Ramos (cell line): ENCODE measurements around the gene COX5B.

Experiments
- in situ Hi-C: fragments of 300-500 bp; cut with MboI; formaldehyde crosslinking; loops from one replicate; pipeline ENCODE4 v1.14.3; 2022; ENCODE audit warnings: low sequenced_read_pairs; ENCODE audit not compliant: unreplicated experiment

The COX5B gene

GRCh38 chr2:97653473-97653872, 7.6 kb downstream of the COX5B start:
- in situ Hi-C loops: loop anchor here (25.0 kb wide), 1 partner anchor 1591 kb away; no protein-coding TSS in a partner anchor

DNA sequence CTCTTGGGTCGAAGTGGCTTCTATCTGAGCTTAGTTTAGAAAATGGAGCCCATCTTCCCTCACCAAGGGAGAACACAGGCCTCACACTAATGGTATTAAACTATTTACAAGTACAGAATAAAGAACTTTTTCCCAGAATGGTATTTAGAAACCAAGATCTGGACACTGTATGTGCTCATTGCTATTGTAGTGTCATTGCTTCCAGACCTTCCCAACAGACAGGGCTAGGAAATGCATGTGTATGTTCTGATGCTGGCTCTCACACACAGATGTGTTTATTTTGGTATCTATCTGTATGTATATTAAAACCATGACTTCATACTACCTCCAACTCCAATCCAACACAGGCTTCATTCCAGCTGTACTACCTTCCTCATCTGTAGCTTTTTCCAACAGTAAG, 8.0 kb downstream of the COX5B start:
- in situ Hi-C loops: loop anchor here (25.0 kb wide), 1 partner anchor 1592 kb away; no protein-coding TSS in a partner anchor

GRCh38 chr2:97654309-97654708, 8.4 kb downstream of the COX5B start:
- in situ Hi-C loops: loop anchor here (25.0 kb wide), 1 partner anchor 1592 kb away; no protein-coding TSS in a partner anchor

DNA sequence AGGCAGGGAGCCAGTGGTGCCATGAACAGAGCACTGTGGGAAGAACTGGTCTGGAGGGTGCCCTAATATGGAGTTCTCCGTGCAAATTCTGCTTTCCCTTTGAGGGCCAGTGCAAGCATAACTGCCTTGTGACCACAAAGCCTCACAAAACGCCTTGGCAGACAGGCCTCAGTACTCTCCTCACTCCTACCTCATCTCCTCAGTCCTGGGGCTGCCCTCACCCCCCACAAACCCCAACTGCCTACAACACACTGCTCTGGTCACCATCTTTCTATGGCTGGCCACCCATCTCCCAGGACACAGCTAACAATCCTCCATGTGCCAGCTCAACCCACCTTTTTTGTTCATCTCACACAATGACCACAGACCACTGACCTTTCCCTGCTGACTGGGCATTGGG, 8.9 kb downstream of the COX5B start:
- in situ Hi-C loops: loop anchor here (25.0 kb wide), 1 partner anchor 1592 kb away; no protein-coding TSS in a partner anchor

- in situ Hi-C loops: loop anchor here (25.0 kb wide), 1 partner anchor 1594 kb away; no protein-coding TSS in a partner anchor
Measured at GRCh38 chr2:97656129-97656755, 10.4 kb downstream of the COX5B start.

DNA sequence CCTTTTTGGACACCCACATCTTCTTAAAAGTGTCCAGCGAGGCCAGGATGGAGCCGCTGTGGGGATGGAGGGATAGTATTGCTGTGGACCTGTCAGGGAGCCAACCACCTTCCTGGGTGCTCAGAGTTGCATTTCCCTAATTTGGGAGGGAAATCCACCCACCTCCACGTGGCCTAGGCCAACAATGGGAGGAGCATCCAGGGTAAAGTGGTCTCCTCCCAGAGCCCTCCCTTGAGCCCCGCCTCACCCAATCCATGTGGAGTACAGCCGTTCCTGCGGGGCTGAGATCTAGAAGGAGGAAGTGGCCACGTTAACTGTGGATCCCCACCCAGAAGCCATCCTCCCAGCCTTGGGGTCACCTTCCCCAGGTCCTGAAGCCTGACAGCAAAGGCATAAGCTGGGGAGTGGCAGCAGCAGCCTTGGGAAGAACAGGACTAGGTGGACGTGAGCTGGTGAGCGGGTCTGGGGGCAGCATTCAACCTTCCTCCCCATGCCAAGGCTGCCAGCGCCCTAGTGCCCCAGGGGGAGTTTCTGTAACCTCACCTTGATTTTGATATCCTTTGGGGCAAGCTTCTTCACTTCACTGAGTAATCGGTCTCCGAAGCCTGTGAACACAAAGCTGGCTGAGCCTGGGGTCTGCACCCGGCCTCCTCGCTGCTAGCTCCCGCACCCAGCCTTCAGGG, 11.2 kb downstream of the COX5B start:
- in situ Hi-C loops: loop anchor here (25.0 kb wide), 1 partner anchor 1595 kb away; no protein-coding TSS in a partner anchor

DNA sequence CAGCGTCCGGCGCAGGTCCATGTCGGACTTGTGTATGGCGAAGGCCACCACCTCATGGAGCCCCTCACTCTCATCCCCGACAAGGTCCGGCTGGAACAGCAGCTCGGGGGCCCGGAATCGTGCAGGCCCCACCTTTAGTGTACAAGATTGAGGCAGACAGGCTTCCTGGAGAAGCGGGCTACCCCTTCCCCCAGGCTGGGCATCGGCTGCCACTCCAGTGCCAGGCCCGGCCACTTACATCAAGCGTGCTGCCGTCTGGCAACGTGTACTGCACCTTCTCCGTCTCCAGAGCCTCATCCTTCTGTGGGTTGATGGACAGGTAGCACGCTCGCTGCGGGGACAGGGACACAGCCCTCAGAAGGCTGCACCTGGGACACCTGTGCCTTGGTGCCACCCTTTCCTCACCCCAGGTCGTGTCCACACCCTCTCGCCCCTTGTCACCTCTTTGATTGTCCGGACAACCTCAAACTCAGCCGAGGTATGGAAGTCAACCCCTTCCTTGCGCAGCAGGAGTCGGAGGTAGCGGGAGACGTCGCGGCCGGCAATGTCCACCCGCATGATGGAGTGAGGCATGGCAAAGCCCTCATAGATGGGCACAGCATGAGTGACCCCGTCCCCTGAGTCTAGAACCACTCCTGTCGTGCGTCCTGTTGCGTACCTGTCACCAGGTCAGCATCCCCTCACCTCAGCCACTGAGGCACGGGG, 12.3 kb downstream of the COX5B start:
- in situ Hi-C loops: loop anchor here (25.0 kb wide), 1 partner anchor 1596 kb away; no protein-coding TSS in a partner anchor

- in situ Hi-C loops: loop anchor here (25.0 kb wide), 1 partner anchor 1596 kb away; no protein-coding TSS in a partner anchor
Measured at GRCh38 chr2:97658691-97659157, 12.9 kb downstream of the COX5B start.

GRCh38 chr2:97659256-97660043, 13.6 kb downstream of the COX5B start:
- in situ Hi-C loops: loop anchor here (25.0 kb wide), 1 partner anchor 1597 kb away; no protein-coding TSS in a partner anchor

GRCh38 chr2:97660044-97660774, 14.3 kb downstream of the COX5B start:
- in situ Hi-C loops: loop anchor here (25.0 kb wide), 1 partner anchor 1598 kb away; no protein-coding TSS in a partner anchor

- in situ Hi-C loops: loop anchor here (25.0 kb wide), 1 partner anchor 1599 kb away; no protein-coding TSS in a partner anchor
Measured at GRCh38 chr2:97660775-97661389, 15.0 kb downstream of the COX5B start.

GRCh38 chr2:97661927-97662326, 16.1 kb downstream of the COX5B start:
- in situ Hi-C loops: loop anchor here (25.0 kb wide), 1 partner anchor 1600 kb away; no protein-coding TSS in a partner anchor

DNA sequence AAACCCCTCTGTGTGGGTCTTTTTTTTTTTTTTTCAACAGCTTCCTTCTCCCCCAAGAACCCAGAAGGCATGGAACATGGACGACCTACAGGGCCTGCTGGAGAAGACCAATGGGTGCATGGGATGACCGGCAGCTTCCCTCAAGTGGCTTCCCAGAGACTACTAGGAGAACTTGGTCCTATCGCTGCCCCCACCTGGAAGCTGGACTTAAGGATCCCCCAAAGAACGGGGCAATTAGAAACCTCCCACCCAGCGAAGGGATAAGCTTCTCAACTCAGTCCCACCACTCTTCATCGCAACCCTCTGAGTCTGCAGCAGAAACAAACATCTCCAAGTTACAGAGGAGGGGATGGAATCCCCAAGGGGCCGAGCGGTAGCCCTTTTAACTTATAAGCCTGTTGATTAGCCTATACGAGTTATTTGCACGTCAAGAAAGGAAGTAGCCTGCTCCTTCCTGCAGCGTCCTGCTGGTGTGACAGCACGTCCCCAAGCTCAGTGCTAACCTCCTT, 16.6 kb downstream of the COX5B start:
- in situ Hi-C loops: loop anchor here (25.0 kb wide), 1 partner anchor 1600 kb away; no protein-coding TSS in a partner anchor

GRCh38 chr2:97662895-97663625, 17.2 kb downstream of the COX5B start:
- in situ Hi-C loops: loop anchor here (25.0 kb wide), 1 partner anchor 1601 kb away; no protein-coding TSS in a partner anchor

DNA sequence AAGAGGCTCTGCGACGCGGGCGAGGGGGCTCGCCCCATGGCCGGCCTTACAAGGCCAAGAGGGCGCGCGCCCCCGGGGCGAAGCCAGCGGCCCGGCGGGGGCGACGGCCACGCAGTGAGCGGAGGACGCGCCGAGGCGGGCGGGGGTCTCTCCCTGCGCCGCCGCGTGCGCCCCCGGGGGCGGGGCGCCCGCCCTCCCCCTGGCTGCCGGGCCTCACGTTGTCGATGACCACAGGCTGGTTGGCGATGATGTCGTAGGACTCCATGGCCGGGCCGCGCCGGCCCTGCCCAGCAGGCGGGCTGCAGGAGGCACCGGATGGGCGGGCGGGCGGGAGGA, 17.7 kb downstream of the COX5B start:
- in situ Hi-C loops: loop anchor here (25.0 kb wide), 1 partner anchor 1601 kb away; no protein-coding TSS in a partner anchor

DNA sequence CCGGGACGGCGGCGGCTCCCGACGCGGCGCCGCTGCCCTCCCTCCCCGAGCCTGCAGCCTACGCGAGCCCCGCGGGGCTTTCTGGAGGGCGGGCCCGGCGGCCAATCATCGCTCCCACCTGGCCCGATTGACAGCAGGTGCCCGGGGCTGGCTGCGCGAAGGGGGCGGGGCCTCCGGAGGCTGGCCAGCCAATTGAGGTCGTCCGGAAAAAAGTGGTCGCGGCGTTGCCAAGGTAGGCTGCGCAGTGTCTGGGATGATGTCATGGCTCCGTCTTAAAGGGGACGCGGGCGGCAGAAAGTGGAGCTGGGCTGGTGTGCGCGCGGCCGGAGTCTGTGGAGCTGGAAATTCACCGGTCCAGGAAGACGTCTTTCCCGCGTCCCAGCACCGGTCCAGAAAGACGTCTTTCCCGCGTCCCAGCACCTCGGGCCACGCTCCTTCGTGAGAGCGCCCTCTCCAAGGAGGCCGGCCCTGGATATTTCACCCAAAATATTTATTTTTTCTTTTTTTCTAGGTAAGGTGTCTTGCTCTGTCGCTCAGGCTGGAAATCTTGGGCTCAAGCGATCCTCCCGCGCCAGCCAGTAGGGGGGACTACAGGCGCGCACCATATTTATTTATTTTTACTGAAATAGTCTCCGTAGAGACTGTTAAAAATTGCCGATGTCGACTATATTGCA, 18.2 kb downstream of the COX5B start, which contains the start of gene ACTR1B:
Gene ACTR1B (minus strand): TSS at position 83 of the 674 bp plus-strand sequence. CDS start 154 bp downstream, outside the sequence.
- in situ Hi-C loops: loop anchor here (25.0 kb wide), 1 partner anchor 1602 kb away; no protein-coding TSS in a partner anchor

GRCh38 chr2:97664636-97664970, 18.7 kb downstream of the COX5B start:
- in situ Hi-C loops: loop anchor here (25.0 kb wide), 1 partner anchor 1602 kb away; no protein-coding TSS in a partner anchor
